GM19395 (cell line): ENCODE results near the gene ASTN2.
"Not testable (repeated sequence)": the region's sequence is repeated elsewhere in the genome, so short reads cannot be mapped to it uniquely, and the experiment has no call there.

Source experiments
- ATAC-seq: cut with Tn5 transposase; IDR thresholded peaks from one replicate; pipeline ENCODE4 v1.9.1; 2021; ENCODE audit warnings: mild to moderate bottlenecking, moderate library complexity; ENCODE audit not compliant: unreplicated experiment

The ASTN2 gene

GRCh38 chr9:116838468-116838867 is 576.4 kb downstream of the ASTN2 start:
- not testable (repeated sequence) for ATAC-seq

- no peak for ATAC-seq
Measured at GRCh38 chr9:116837018-116837989, 577.6 kb downstream of the ASTN2 start.

DNA sequence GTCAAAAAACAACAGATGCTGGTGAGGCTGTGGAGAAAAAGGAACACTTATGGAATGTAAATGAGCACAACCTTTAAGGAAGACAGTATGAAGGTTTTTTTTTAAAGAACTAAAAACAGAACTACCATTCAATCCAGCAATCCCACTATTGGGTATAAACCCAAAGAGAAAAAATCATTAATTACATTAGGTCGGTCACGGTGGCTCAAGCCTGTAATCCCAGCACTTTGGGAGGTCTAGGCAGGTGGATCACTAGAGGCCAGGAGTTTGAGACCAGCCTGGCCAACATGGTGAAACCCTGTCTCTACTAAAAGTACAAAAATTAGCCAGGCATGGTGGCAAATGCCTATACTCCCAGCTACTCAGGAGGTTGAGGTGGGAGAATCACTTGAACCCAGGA is 584.5 kb downstream of the ASTN2 start:
- not testable (repeated sequence) for ATAC-seq

- no peak for ATAC-seq
Measured at GRCh38 chr9:116821633-116822229, 593.1 kb downstream of the ASTN2 start.

DNA sequence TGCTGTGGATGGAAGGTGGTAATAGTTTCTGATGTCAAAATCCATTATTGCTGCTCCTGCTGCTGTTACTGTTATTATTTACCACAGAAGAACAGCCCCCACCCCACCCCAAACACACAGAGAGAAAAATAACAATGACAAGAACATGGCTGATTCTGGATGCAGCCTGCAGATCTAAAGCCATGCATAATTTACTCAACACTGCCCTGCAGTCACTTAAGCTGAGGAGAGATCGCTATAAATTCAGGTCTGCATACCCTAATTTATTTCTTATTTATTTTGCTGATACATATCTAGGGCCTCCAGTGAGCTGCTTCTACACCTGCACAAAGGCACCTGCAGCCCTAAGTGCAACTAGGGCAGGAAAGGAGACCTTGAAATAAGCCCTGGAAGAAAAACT is 595.7 kb downstream of the ASTN2 start:
- ATAC-seq = no peak

- no peak for ATAC-seq
Measured at GRCh38 chr9:116817762-116818161, 597.1 kb downstream of the ASTN2 start.

- ATAC-seq = no peak
Measured at GRCh38 chr9:116816484-116816883, 598.4 kb downstream of the ASTN2 start.

- no peak for ATAC-seq
Measured at GRCh38 chr9:116815835-116816234, 599.0 kb downstream of the ASTN2 start.

DNA sequence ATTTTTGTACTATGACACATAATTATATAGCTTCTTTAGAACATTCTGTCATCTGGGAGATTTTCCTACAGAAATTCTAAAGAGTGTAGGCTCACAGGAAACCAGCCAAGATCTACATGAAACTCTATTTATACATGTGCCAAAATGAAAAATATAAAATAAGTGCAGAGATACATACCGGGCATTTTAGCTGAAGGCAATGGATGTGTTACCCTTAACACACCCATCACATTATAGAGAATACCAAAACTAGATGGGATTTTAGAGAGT is 601.9 kb downstream of the ASTN2 start:
- no peak for ATAC-seq

DNA sequence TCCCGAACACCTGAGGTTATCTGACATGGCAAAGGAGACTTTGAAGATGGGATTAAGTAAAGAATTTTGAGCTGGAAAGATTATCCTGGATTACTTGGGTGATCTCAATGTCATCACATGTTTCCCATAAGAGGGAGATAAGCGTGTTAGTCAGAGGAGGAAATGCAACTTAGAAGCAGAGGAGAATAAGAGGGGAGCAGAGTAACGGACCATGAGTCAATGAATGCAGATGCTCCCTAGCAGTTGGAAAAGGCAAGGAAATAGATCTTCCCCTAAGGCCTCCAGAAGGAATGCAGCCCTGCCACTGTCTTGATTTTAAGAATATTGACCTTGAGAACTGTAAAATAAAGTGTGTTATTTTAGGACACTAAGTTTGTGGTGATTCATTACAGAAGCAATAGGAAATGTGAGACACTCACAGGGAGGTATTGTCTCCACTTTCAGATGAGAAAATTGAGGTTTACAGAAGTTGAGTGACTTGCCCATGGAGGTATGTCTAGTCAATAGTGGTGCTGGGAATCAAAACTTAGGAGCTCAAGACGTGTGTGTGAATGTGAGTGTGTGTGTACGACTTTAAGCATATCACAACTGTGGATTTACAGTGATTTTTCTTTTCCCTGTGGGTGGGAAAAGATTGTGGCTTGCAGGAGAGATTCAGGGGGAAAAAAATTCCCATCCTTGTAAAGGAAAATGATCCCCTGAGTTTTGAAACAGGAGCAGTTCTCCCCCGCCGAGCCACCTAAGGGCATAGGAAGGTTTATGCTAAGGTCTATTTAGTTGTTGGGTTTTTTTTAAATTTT is 602.4 kb downstream of the ASTN2 start:
- no peak for ATAC-seq

GRCh38 chr9:116809656-116810055 is 605.2 kb downstream of the ASTN2 start:
- ATAC-seq = no peak

DNA sequence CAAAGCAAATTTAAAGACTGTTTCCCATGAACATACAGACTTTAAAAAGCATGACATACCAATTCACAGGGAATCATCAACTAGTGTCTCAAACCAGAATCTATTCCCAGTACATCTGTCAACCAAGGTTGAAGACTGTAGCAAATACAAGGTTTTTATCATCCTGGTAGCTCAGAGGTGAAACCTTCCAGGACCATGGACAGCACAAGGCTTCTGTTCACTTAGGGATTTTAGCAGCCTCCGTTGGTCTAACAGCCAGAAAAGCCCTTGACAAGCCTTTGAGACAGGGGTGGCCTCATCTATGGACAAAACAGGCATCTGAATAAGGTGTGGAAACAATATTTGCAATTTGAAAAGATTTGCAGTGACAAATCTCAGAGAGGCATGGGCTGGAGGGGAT is 608.8 kb downstream of the ASTN2 start:
- no peak for ATAC-seq

GRCh38 chr9:116800885-116801284 is 614.0 kb downstream of the ASTN2 start:
- ATAC-seq = peak; percentile 62

DNA sequence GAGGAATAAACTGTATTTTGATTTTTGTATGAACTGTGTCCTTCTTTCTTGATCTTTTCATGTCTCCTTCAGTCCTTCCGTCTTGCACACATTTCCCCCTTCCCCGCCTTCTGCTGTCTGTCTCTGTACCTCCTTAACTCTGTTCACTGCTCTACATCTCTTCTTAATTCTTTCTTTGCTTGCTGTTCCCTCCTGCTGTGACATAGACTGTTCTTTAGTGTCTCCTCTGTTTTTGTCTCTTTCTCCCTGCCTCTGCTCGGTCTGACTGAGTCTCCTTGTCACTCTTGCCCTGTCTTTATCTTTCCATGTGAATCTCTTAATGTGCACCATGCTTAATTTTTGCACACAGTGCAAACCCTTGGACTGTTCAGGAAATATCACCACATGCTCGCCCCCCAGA is 614.8 kb downstream of the ASTN2 start:
- ATAC-seq = no peak

DNA sequence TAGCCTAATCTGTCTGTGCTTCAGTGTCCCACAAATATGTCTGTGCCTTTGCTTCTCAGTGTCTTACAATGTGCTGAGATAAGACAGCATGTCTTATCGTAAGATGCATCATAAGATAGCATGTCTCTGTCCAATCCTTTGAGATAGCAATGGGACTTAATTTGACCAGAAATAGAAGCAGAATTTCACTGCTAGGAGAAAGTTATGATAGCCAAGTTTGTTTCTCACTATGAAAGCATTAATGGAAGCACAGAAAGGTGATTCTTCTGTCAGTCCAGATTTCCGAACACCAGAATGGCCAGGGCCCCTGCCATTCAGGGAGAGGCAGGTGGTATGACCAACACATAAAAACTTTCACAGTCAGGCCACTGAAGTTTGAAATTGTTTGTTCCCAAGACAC is 616.3 kb downstream of the ASTN2 start:
- no peak for ATAC-seq

DNA sequence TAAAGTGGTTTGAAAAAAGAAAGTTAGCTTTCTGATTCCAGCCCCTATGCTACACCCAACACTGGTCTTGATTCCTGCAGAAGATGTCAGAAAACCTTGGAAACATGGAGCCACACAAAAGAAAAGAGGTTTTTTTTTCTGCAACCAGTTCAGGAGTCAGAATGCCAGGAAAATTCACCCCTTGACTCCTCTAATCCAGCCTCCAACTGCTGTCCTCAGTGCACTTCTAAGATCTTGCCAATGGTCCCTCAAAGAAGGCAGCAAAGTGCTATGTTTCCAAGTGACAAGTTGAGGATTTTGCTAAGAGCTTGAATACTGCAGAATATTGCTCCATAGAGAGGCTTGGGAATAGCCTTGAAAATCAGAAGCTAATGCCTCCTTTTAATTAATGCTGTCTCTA is 617.6 kb downstream of the ASTN2 start:
- ATAC-seq = no peak

GRCh38 chr9:116796669-116797068 is 618.2 kb downstream of the ASTN2 start:
- no peak for ATAC-seq

- no peak for ATAC-seq
Measured at GRCh38 chr9:116795821-116796220, 619.0 kb downstream of the ASTN2 start.

GRCh38 chr9:116792271-116792670 is 622.6 kb downstream of the ASTN2 start:
- no peak for ATAC-seq

- no peak for ATAC-seq
Measured at GRCh38 chr9:116791326-116791725, 623.5 kb downstream of the ASTN2 start.

- no peak for ATAC-seq
Measured at GRCh38 chr9:116789081-116789480, 625.8 kb downstream of the ASTN2 start.

DNA sequence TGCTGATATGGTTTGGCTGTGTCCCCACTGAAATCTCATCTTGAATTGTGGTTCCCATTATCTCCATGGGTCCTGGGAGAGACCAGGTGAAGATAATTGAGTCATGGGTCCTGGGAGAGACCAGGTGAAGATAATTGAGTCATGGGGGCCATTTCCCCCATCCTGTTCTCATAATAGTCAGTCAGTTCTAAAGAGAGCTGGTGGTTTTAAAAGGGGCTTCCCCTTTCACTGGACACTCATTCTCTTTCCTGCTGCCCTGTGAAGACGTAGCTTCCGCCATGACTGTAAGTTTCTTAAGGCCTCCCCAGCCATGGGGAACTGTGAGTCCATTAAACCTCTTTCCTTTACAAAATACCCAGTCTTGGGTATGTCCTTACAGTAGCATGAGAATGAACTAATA is 628.1 kb downstream of the ASTN2 start:
- no peak for ATAC-seq
